Epithelial cell of esophagus (primary cell): ENCODE data around the gene ZNF717.
"Not testable (repeated sequence)": the region's sequence is repeated elsewhere in the genome, so short reads cannot be mapped to it uniquely, and the experiment has no call there.

Experiments
- DNase-seq: peaks from one replicate; pipeline ENCODE4 v3.0.0; 2010; ENCODE audit warnings: low read depth
- H3K4me3 ChIP-seq: 2 replicates; pipeline ENCODE4 v1.5.1; 2011; ENCODE audit warnings: mild to moderate bottlenecking, low read length, control low read depth
- TF ChIP-seq, protein P1 (sequence below): IDR thresholded peaks from 2 replicates; pipeline ENCODE4 v1.5.1; 2011; ENCODE audit warnings: low read depth, mild to moderate bottlenecking, low read length, control low read depth, inconsistent platforms; ENCODE audit not compliant: insufficient read depth; ENCODE audit errors: missing control alignments

The ZNF717 gene

DNA sequence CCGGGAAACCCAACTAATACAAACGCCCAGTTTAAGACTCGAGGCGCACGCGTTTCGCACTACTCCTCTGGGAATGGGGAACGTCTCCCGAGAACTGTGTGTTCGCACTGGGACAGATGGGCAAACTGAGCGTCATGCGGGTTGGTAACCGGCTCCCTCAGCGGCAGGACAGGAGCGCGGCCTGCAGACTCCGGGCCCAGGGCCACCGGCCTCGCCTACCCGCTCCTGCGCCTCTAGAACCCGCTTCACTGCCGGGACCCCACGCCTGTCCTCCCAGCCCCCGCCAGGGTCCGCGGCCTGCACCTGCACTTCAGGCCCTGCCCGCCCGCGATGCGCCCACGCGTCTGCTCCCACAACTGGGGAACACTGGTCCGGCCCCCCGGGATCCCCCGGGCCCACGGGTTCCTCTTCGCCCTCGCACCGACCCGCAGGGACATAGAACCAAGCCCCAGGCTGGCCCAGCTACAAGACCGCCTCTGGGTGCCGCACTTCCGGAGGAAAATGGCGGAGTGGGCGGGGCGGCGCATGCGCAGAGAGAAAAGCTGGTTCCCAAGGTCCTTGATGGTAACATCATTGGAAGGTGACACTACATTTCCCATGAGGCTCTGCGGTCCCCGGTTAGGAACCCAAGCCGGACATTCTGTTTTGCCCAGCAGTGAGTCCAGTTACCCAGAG lies at the start of gene ZNF717:
Gene ZNF717, minus strand, starts transcription at position 469 of the 675 bp plus-strand sequence. CDS start 2,187 bp downstream, outside the sequence.
- H3K4me3 ChIP-seq, result peak within 1 kb of the TSS; percentile 67
- peak; percentile 86 for DNase-seq

DNA sequence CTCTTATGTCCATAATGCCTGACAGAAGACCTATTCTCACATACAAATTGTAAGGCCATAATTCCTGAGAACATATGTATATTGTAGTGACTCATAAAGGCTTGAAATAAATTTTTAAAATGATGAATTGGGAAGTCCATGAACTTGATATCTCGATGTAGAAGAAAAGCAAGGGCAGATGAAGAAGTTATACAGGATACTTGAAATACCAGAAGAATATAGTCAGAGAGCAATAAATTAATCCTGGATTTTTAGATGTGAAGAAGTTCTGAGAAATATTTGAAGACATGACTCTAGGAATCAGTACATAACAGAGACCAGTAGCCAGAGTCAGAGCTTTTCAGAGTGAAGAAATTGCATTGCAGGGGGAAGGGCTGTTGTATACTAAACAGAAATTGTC lies 45.7 kb upstream of the ZNF717 start:
- not testable (repeated sequence) for DNase-seq, H3K4me3 ChIP-seq

DNA sequence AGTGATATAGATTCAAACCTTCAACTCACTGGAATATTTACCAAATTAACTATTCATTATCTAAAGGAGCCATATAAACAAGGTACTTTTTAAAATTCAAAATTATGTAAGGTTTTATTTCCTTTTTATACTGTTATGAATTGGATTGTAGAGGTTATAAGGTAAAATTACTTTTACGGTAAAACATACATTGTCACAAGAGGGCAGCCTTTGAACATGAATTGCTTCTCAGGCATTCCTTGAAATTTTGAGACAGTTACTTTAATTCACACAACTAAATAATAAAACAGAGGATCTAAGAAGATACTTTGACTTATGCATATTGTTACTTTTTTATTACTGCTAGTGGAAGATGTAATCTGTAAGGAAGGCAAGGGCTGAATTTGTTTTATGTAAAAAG lies 32.7 kb upstream of the ZNF717 start:
- H3K4me3 ChIP-seq, DNase-seq: not testable (repeated sequence)

GRCh38 chr3:75816287-75817180 lies 31.2 kb upstream of the ZNF717 start:
- H3K4me3 ChIP-seq, DNase-seq: not testable (repeated sequence)

DNA sequence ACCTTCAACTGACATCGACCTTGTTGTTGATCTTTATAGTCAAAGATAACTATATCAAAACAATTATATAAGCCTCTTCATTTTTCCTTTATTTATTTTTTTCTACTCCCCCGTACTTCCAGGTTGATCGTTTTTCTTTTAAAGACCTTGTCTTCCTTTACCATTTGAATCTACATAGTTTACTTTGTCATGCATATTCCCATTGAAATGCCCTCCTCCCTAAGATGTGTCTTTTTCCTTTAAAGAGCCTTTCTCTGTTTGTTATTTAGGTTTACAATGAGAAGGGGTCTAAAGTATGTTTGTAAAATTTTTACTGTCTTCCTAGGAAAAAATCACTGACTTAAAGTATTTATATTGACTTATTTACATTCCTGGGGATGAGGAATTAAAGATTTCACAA lies 29.4 kb upstream of the ZNF717 start:
- TF ChIP-seq, protein P1, sequence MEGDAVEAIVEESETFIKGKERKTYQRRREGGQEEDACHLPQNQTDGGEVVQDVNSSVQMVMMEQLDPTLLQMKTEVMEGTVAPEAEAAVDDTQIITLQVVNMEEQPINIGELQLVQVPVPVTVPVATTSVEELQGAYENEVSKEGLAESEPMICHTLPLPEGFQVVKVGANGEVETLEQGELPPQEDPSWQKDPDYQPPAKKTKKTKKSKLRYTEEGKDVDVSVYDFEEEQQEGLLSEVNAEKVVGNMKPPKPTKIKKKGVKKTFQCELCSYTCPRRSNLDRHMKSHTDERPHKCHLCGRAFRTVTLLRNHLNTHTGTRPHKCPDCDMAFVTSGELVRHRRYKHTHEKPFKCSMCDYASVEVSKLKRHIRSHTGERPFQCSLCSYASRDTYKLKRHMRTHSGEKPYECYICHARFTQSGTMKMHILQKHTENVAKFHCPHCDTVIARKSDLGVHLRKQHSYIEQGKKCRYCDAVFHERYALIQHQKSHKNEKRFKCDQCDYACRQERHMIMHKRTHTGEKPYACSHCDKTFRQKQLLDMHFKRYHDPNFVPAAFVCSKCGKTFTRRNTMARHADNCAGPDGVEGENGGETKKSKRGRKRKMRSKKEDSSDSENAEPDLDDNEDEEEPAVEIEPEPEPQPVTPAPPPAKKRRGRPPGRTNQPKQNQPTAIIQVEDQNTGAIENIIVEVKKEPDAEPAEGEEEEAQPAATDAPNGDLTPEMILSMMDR, result no peak
- DNase-seq, result no peak
- no peak overlapping the region for H3K4me3 ChIP-seq

GRCh38 chr3:75782506-75782905 lies 2.8 kb downstream of the ZNF717 start:
- TF ChIP-seq, protein P1, result no peak

GRCh38 chr3:75781079-75781745 lies 4.1 kb downstream of the ZNF717 start:
- TF ChIP-seq, protein P1, result no peak
- DNase-seq, result peak; percentile 83
- no peak overlapping the region for H3K4me3 ChIP-seq

More at GRCh38 chr3:75782506-75782905, 2.8 kb downstream of the ZNF717 start:
- DNase-seq, result no peak
- H3K4me3 ChIP-seq, result no peak overlapping the region

DNA sequence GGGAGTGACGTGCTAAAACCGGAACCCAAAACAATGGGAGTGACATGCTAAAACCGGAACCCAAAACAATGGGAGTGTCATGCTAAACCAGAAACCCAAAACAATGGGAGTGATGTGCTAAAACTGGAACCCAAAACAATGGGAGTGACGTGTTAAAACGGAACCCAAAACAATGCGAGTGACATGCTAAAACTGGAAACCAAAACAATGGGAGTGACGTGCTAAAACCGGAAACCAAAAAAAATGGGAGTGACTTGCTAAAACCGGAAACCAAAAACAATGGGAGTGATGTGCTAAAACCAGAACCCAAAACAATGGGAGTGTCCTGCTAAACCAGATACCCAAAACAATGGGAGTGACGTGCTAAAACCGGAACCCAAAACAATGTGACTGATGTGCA lies 7.6 kb downstream of the ZNF717 start:
- DNase-seq, H3K4me3 ChIP-seq: not testable (repeated sequence)

DNA sequence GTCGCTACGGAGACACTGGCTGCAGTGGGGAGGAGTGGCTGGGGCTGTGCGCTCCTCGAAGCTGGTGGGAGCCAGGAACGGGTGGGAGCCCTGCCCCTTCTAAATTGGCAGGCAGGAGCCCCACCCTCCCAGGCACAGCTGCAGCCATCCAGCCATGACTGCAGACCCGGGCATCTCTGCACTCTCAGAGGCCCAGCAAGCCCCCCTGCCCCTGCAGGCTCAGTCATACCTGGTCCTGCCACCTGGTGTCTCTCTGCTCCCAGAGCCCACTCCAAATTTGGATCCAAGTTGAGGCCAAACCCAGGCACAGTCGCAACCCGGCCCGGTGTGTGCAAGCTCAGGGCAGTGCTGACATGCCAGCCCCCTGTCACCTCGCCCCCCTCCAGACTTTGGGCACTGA lies 13.7 kb downstream of the ZNF717 start:
- not testable (repeated sequence) for DNase-seq, H3K4me3 ChIP-seq
